Immature natural killer cell (primary cell): Measurements from ENCODE around the gene FAM53A. TPM values are rescaled to one million over a fixed set of nuclear protein-coding genes. Genes with fewer than 3 reads are reported as not detected.

ENCODE experiments used
- DNase-seq, 3 donors: peaks; one replicate each; pipeline ENCODE4 v3.0.0; 2022; ENCODE audit warnings: mixed read lengths in 1 of 3
- H3K27ac Mint-ChIP-seq, 6 donors: one replicate each; pipeline ENCODE4 v1.8.0; 2020; ENCODE audit warnings: mixed read lengths in 6 of 6, mild to moderate bottlenecking in 5 of 6, inconsistent platforms in 4 of 6, moderate library complexity in 3 of 6
- H3K27me3 Mint-ChIP-seq, 3 donors: one replicate each; pipeline ENCODE4 v1.8.0; 2020 to 2021; ENCODE audit warnings: low read depth in 3 of 3, mild to moderate bottlenecking in 3 of 3, mixed read lengths in 3 of 3, moderate library complexity in 3 of 3, inconsistent platforms in 1 of 3
- H3K36me3 Mint-ChIP-seq, 3 donors: one replicate each; pipeline ENCODE4 v1.8.0; 2020; ENCODE audit warnings: mixed read lengths in 3 of 3, inconsistent platforms in 2 of 3, mild to moderate bottlenecking in 2 of 3
- H3K4me1 Mint-ChIP-seq, 2 donors: one replicate each; pipeline ENCODE4 v1.8.0; 2020; ENCODE audit warnings: inconsistent platforms in 2 of 2, mild to moderate bottlenecking in 2 of 2, mixed read lengths in 2 of 2, moderate library complexity in 1 of 2
- H3K4me3 Mint-ChIP-seq, 5 donors: one replicate each; pipeline ENCODE4 v1.8.0; 2020; ENCODE audit warnings: mild to moderate bottlenecking in 5 of 5, mixed read lengths in 5 of 5, inconsistent platforms in 3 of 5, moderate library complexity in 3 of 5
- H3K9me3 Mint-ChIP-seq, 6 donors: one replicate each; pipeline ENCODE4 v1.8.0; 2020; ENCODE audit warnings: mild to moderate bottlenecking in 6 of 6, mixed read lengths in 6 of 6, inconsistent platforms in 4 of 6, moderate library complexity in 3 of 6
- polyA plus RNA-seq, 3 donors: library from polyadenylated mRNA; unstranded; fragments of 300-500 nt; fragmentation: Illumina TruSeq; gene quantifications; one replicate each; pipeline ENCODE4 v1.2.3, GENCODE V29; 2021

FAM53A gene, protein sequence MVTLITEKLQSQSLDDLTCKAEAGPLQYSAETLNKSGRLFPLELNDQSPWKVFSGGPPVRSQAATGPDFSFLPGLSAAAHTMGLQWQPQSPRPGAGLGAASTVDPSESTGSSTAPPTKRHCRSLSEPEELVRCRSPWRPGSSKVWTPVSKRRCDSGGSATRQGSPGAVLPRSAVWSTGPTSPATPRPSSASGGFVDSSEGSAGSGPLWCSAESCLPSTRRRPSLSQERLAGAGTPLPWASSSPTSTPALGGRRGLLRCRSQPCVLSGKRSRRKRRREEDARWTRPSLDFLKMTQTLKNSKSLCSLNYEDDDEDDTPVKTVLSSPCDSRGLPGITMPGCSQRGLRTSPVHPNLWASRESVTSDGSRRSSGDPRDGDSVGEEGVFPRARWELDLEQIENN
- 1 to 10 TPM in 1 of 3 donors, under 1 TPM in 2; 0.38 to 2.6 (median 0.83) TPM for polyA plus RNA-seq

DNA sequence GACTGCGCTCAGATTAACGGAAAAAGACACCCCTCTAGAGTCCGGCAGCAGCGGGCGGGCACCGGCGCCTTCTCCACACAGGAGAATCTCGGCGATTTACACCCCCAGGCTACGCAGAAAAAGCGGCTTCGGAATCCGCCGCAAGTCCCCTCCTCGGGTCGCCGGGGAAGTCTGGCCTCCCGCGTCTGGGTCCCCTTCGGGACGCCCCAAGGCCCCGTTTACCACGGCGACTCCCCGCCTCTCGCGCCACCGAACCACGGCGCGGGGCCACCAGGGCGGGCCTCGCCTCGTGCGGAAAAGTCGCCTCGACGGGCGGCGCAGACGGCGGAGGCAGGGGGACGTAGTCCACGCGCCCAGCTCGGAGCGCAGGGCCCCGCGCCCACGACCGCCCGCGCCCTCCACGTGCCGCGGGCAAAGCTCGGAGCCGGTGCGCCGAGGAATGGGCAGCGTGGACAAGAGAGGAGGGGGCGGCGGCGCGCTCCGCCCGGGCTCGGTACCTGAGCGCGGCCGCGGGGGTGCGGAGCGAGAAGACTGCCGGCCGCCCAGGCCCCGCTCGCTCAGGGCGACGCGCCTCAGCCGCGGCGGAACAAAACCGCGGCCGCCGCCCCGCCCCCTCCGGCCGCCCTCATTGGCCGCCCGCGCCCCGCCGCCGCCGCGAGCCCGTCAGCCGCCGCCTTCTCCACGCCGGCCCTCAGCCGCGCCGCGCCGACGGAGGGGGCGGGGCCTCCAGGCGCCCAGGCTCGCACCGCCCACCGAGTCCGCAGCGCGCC is at the start of gene FAM53A:
Gene FAM53A (minus strand): TSS at position 578 of the 770 bp plus-strand sequence. CDS start 15,572 bp downstream, outside the sequence.
- Mint-ChIP-seq H3K27ac (peak within 1 kb of the TSS; percentile 86 to 94 (median 92)), H3K4me3 (peak within 1 kb of the TSS; percentile 89 to 95 (median 91)), H3K9me3 (no peaks in the 10 kb centered on the region), H3K4me1 (peaks cover 10 to 13% of the 10 kb centered on the region in 2 donors), H3K27me3 (peaks cover 4 to 7% (median 6%) of the 10 kb centered on the region in 3 donors), H3K36me3 (no peaks in the 10 kb centered on the region)
- peak; percentile 93 to 95 (median 94) for DNase-seq

DNA sequence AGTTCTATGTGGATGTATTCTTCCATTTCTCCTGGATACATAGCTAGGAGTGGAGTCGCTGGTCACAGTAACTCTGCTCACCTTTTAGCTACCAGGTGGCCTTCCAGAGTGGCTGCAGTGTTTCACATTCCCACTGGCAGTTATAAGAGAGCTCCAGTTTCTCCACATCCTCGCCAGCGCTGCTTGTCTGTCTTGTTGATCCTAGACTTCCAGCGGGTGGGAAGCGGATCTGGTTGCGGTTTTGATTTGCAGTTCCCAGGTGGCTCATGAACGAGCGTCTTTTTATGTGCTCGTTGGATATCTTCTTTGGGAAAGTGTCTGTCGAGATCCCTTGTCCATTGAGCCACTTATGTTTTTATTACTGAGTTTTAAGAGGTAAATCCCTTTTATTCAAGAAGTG is 48.8 kb upstream of the FAM53A start:
- Mint-ChIP-seq H3K4me1 (peaks cover 0 to 6% of the 10 kb centered on the region in 2 donors), H3K27ac (peak overlapping the region in 1 of 6 donors; percentile 28), H3K9me3 (no peaks in the 10 kb centered on the region), H3K36me3 (peaks cover 0 to 15% (median 0%) of the 10 kb centered on the region in 3 donors), H3K27me3 (no peaks in the 10 kb centered on the region), H3K4me3 (no peak overlapping the region)
- no peak for DNase-seq

DNA sequence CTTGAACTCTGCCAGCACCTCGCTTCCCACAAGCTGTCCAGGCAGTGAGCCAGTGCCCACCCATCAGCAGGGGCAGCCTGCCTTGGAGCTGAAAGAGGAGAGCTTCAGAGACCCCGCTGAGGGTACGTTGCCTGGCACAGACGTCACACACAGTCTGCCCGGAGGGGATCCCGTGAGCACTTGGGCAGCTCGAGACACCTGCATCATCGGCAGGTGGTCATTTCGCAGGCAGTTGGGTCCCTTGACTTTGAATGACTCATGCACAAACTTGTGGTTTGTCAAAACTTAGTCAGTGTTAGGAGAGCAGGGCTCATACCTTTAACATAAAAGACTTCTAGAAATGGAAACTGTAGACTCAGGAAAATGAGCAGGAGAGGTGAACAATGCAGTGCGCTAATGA is 47.1 kb upstream of the FAM53A start:
- H3K4me3 Mint-ChIP-seq: no peak overlapping the region
- H3K27me3 Mint-ChIP-seq: no peaks in the 10 kb centered on the region
- peaks cover 5 to 11% of the 10 kb centered on the region in 2 donors for H3K4me1 Mint-ChIP-seq
- DNase-seq: no peak
- H3K27ac Mint-ChIP-seq: no peak overlapping the region
- no peaks in the 10 kb centered on the region for H3K9me3 Mint-ChIP-seq
- H3K36me3 Mint-ChIP-seq: peaks cover 0 to 8% (median 3%) of the 10 kb centered on the region in 3 donors

DNA sequence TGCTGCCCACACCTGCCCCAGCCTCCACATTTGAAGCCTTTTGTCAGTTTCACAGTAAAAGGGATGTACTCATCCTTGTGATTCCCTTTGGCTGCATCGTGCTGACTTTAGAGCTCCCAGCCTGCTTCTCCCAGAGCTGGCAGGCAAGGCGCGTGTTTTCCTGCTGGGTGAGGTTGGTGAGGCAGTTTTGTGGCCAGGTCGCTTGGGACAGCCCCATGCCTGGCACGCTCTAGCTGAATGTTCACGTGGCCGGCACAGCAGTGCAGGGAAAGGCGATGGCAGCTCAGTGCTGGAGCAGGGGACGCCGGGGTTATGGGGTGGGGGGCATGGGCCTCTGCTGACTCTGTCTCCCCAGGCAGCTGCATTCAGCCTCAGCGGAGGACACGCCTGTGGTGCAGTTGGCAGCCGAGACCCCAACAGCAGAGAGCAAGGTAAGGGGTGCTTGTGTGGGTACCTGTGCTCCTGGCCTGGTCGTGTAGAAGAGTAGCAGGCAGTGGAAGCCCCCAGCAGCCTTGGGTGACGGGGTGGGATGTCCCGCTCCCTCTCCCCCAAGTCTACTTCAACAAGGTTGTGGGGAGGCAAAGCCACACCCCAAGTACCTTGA is 46.5 kb upstream of the FAM53A start:
- no peaks in the 10 kb centered on the region for H3K9me3 Mint-ChIP-seq
- no peak overlapping the region for H3K4me3 Mint-ChIP-seq
- H3K36me3 Mint-ChIP-seq: peaks cover 0 to 8% (median 5%) of the 10 kb centered on the region in 3 donors

DNA sequence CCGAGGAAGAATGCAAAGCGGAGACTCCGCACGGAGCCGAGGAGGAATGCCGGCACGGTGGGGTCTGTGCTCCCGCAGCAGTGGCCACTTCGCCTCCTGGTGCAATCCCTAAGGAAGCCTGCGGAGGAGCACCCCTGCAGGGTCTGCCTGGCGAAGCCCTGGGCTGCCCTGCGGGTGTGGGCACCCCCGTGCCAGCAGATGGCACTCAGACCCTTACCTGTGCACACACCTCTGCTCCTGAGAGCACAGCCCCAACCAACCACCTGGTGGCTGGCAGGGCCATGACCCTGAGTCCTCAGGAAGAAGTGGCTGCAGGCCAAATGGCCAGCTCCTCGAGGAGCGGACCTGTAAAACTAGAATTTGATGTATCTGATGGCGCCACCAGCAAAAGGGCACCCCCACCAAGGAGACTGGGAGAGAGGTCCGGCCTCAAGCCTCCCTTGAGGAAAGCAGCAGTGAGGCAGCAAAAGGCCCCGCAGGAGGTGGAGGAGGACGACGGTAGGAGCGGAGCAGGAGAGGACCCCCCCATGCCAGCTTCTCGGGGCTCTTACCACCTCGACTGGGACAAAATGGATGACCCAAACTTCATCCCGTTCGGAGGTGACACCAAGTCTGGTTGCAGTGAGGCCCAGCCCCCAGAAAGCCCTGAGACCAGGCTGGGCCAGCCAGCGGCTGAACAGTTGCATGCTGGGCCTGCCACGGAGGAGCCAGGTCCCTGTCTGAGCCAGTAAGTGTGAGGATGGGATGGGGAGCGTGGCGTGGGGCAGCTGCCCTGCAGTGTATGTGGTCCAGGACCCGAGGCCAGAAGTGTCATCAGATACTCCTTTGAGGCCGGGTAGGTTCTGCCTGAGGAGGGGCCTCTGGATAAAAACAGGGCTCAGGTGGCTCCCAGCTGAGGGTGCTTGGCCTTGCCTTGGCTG is 44.2 kb upstream of the FAM53A start:
- Mint-ChIP-seq H3K4me1 (peaks cover 14 to 27% of the 10 kb centered on the region in 2 donors), H3K9me3 (peaks cover 0 to 2% (median 0%) of the 10 kb centered on the region in 6 donors), H3K36me3 (peaks cover 0 to 8% (median 5%) of the 10 kb centered on the region in 3 donors), H3K27ac (no peak overlapping the region), H3K27me3 (peaks cover 0 to 2% (median 0%) of the 10 kb centered on the region in 3 donors), H3K4me3 (no peak overlapping the region)
- DNase-seq: no peak

More for the DNA sequence above, 46.5 kb upstream of the FAM53A start:
- Mint-ChIP-seq H3K27ac (no peak overlapping the region), H3K27me3 (no peaks in the 10 kb centered on the region), H3K4me1 (peaks cover 6 to 12% of the 10 kb centered on the region in 2 donors)
- DNase-seq: no peak

DNA sequence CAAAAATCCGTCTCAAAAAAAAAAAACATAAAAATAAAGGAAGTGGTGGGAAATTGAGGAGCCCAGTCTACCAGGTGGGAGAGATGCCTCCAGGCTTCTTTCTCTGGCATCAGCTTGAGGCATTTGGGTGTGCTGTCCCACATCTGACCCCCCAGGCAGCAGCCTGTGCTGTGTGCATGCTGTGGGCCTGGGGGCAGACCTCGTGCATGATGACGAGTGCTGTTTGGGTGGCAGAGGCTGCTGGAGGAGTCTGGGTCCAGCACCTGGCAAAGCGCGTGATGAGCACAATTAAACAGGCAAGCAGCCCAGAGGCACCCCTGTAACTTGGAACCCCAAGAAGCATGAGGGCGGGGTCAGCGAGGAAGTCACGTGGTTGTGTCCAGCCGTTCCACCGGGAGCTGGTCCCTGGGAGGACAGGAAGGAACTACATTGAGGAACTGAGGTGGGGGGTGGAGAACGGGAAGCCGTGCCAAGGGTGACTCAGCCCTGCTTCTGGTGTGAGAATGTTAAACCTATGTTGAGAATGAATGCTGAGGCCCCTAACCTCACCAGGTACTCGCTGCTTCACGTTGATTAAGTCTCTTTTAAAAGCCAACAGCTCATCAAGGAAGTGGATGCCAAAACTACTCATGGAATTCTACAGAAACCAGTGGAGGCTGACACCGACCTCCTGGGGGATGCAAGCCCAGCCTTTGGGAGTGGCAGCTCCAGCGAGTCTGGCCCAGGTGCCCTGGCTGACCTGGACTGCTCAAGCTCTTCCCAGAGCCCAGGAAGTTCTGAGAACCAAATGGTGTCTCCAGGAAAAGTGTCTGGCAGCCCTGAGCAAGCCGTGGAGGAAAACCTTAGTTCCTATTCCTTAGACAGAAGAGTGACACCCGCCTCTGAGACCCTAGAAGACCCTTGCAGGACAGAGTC is 43.3 kb upstream of the FAM53A start:
- Mint-ChIP-seq H3K27me3 (peaks cover 0 to 4% (median 3%) of the 10 kb centered on the region in 3 donors), H3K4me3 (no peak overlapping the region), H3K4me1 (peaks cover 24 to 36% of the 10 kb centered on the region in 2 donors), H3K9me3 (peaks cover 0 to 2% (median 0%) of the 10 kb centered on the region in 6 donors), H3K36me3 (peaks cover 0 to 8% (median 5%) of the 10 kb centered on the region in 3 donors), H3K27ac (peak overlapping the region in 1 of 6 donors; percentile 12)
- no peak for DNase-seq

DNA sequence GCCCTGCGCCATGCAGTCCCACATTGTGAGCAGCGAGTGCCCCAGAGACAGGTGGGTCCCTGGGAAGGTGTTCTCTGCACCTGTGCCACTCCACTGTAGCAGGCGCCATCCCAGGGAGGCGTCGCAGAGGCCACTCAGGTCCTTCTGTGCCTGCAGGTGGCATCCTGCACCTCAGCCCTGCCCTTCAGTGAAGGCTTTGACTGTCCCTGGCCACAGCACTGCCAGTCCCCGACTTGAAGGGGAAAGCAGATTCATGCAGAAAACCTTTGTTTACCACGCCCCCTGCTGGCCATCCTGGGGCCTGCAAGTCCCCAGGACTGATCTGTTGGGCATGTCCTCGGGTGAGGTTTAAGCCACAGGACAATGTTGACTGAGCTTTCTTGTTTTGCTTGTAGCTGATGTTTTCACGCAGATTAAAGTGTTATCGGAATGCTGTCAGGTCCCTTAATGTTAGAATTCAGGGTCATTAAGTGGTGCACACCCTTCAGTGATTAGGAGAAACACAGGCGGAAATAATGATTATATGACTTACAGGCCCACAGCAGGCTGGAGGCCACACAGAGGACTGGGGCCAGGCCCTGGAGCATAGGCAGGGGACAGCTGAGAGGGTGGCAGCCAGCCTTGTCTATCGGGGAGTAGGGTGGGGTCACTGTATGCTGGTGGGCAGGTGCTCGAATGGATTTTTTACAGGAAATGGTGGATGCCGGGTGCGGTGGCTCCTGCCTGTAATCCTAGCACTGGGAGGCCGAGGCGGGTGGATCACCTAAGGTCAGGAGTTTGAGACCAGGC is 42.2 kb upstream of the FAM53A start:
- peak; percentile 80 to 83 (median 82) for DNase-seq
- H3K36me3 Mint-ChIP-seq: peaks cover 0 to 8% (median 5%) of the 10 kb centered on the region in 3 donors
- peaks cover 0 to 2% (median 0%) of the 10 kb centered on the region in 6 donors for H3K9me3 Mint-ChIP-seq
- no peak overlapping the region for H3K4me3 Mint-ChIP-seq
- H3K4me1 Mint-ChIP-seq: peaks cover 30 to 43% of the 10 kb centered on the region in 2 donors
- H3K27ac Mint-ChIP-seq: peak overlapping the region in 5 of 6 donors; percentile 33 to 85 (median 40)
- peaks cover 0 to 4% (median 3%) of the 10 kb centered on the region in 3 donors for H3K27me3 Mint-ChIP-seq

DNA sequence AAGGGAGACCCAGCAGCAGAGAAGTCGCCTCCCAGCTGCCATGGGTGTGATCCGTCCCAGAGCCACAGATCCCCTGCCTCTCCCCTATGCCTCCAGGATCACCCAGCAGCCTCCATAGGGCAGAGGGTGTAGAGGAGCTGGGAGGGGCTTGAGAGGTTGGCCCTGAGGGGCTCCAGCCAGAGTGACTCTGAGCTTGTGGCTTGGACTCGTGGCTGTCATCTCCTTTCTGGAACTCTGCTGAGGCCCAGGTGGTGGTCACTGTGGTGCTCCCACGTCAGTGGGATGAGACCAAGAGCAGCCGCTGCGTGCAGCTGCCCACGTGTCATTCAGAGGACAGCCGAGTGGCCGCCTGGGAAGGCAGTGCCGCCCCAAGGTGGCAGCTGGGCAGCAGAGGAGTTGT is 41.4 kb upstream of the FAM53A start:
- Mint-ChIP-seq H3K4me1 (peaks cover 30 to 43% of the 10 kb centered on the region in 2 donors), H3K27me3 (peaks cover 3 to 4% (median 3%) of the 10 kb centered on the region in 3 donors), H3K27ac (peak overlapping the region in 2 of 6 donors; percentile 43 to 74), H3K9me3 (peaks cover 0 to 2% (median 0%) of the 10 kb centered on the region in 6 donors), H3K36me3 (peaks cover 0 to 8% (median 5%) of the 10 kb centered on the region in 3 donors), H3K4me3 (peak overlapping the region in 1 of 5 donors; percentile 51)
- no peak for DNase-seq

DNA sequence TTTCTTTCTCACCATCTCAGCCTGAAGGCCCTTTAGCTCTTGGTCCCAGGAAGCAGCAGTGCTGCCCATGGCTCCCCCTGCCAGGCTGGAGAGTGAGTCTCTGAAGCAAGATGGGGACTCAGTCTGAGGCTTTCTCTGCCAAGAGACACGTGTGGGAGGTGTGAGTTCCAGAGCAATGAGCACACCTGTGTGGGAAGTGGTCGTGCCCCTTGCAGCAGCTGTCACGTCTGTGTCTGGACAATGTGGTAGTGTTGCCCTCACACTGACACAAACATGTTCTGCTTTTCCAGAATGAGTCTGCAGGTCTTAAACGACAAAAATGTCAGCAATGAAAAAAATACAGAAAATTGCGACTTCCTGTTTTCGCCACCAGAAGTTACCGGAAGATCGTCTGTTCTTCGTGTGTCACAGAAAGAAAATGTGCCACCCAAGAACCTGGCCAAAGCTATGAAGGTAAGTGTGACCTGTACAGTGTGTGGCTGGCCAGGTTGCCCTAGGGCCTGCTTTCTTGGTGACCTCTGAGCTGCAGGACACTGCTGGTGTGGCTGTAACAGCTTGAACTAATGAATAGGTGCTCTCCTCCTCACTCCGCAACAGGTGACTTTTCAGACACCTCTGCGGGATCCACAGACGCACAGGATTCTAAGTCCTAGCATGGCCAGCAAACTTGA is 39.2 kb upstream of the FAM53A start:
- Mint-ChIP-seq H3K27ac (peak overlapping the region; percentile 92 to 95 (median 94)), H3K27me3 (peaks cover 4 to 7% (median 6%) of the 10 kb centered on the region in 3 donors), H3K4me1 (peaks cover 39 to 50% of the 10 kb centered on the region in 2 donors), H3K4me3 (peak overlapping the region; percentile 78 to 83 (median 82)), H3K9me3 (peaks cover 0 to 2% (median 0%) of the 10 kb centered on the region in 6 donors), H3K36me3 (peaks cover 0 to 5% (median 3%) of the 10 kb centered on the region in 3 donors)
- peak; percentile 31 to 48 (median 45) for DNase-seq

DNA sequence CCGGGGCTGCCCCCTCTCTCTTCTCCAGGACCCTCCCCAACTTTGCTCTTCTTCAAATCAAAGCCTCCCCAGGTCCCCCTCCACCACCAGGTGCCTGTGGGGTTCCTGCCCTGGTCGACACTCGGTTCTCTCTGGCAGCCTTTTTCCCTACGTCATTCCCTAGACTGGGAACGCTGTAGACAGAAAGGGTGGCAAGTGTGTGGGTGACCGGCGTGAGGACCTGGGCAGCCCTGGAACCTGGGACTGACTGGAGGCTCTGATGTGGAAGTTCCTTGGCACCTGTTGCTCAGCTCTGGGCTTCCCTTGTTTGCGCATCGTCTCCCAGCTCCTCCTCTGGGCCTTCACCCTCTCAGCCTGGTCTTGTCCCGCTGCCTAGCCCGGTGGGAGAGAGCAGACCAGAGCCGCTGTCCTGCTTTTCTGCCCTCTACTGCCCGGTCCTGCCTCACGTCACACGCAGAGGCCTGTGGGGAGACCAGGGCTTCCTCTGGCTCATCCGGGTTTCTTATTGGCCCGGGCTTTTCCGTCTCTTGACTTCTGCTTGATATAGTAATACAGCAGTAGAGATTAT is 38.5 kb upstream of the FAM53A start:
- DNase-seq: no peak
- H3K27ac Mint-ChIP-seq: peak overlapping the region; percentile 92 to 95 (median 94)
- peaks cover 0 to 2% (median 0%) of the 10 kb centered on the region in 6 donors for H3K9me3 Mint-ChIP-seq
- H3K4me1 Mint-ChIP-seq: peaks cover 39 to 52% of the 10 kb centered on the region in 2 donors
- peak overlapping the region; percentile 78 to 83 (median 82) for H3K4me3 Mint-ChIP-seq
- H3K36me3 Mint-ChIP-seq: peaks cover 0 to 5% (median 3%) of the 10 kb centered on the region in 3 donors
- peaks cover 4 to 7% (median 6%) of the 10 kb centered on the region in 3 donors for H3K27me3 Mint-ChIP-seq
